Spleen (tissue), 7 donors: ENCODE data around the gene C17orf58.

Experiments
- POLR2A ChIP-seq, 3 donors: fragments of 450-650 bp; IDR thresholded peaks; one replicate each; pipeline ENCODE4 v1.5.1; 2017; ENCODE audit warnings: antibody characterized with exemption in 3 of 3, mild to moderate bottlenecking in 1 of 3
- POLR2AphosphoS5 ChIP-seq, 3 donors: sonication (generic); formaldehyde crosslinking; IDR thresholded peaks; one replicate each; pipeline ENCODE4 v1.5.1; 2017; ENCODE audit warnings: antibody characterized with exemption in 3 of 3
- TF ChIP-seq, protein P1 (sequence below), 11 experiments: fragments of 200-600 bp in 7 of 11; fragments of 450-650 bp in 4 of 11; sonication (generic) in 4 of 11; IDR thresholded peaks in 8 of 11; conservative IDR thresholded peaks in 3 of 11; 1 replicate in 7 of 11; 2 replicates in 4 of 11; pipeline versions ENCODE4 v1.4.0 to v1.8.0; 2016 to 2021; ENCODE audit warnings: antibody characterized with exemption in 11 of 11, inconsistent platforms in 4 of 11, mild to moderate bottlenecking in 1 of 11
- donor health status: DM: no; HTN: no; CAD: no; lungs with moderate emphysema.
- donor health status: DM: no; HTN: no; CAD: no.
- donor health status: DM: no; HTN: no; CAD: no.

DNA sequence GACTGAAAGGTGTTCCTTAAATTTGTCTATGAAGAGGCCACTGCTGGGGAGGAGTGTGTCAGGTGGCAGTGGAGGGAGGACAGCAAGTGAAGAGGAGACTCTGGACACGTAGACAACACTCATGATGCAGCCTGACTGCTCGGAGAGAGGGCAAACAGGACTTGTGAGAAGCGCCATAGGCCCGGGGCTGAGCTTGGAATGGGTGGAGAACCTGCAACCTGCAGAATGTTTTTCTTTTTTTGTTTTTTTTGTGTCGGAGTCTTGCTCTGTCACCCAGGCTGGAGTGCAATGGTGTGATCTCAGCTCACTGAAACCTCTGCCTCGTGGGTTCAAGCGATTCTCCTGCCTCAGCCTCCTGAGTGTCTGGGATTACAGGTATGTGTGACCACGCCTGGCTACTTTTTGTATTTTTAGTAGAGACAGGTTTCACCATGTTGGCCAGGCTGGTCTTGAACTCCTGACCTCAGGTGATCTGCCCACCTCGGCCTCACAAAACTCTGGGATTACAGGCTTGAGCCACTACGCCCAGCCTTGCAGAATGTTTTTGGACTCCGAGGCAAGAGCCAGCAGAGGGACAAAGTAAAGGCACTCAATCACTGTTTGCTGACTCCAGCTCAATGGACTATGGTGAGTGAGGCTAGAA lies 18.9 kb upstream of the C17orf58 start:
- TF ChIP-seq, protein P1, sequence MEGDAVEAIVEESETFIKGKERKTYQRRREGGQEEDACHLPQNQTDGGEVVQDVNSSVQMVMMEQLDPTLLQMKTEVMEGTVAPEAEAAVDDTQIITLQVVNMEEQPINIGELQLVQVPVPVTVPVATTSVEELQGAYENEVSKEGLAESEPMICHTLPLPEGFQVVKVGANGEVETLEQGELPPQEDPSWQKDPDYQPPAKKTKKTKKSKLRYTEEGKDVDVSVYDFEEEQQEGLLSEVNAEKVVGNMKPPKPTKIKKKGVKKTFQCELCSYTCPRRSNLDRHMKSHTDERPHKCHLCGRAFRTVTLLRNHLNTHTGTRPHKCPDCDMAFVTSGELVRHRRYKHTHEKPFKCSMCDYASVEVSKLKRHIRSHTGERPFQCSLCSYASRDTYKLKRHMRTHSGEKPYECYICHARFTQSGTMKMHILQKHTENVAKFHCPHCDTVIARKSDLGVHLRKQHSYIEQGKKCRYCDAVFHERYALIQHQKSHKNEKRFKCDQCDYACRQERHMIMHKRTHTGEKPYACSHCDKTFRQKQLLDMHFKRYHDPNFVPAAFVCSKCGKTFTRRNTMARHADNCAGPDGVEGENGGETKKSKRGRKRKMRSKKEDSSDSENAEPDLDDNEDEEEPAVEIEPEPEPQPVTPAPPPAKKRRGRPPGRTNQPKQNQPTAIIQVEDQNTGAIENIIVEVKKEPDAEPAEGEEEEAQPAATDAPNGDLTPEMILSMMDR (IDR thresholded peaks at IDR 0.05 in 8 of 11, conservative IDR thresholded peaks at IDR 0.05 in 3 of 11) = no peak
- TF ChIP-seq POLR2A (IDR thresholded peaks at IDR 0.05) (no peak), POLR2AphosphoS5 (IDR thresholded peaks at IDR 0.05) (no peak)
